Urinary bladder (tissue), 4 donors: ENCODE results near the gene LRP2BP. TPM values are rescaled to one million over a fixed set of nuclear protein-coding genes. Genes with fewer than 3 reads are reported as not detected.
"Not testable (repeated sequence)": the region's sequence is repeated elsewhere in the genome, so short reads cannot be mapped to it uniquely, and the experiment has no call there.

Experiments used
- DNase-seq: peaks from one replicate; pipeline ENCODE4 v3.0.0-alpha.2; 2015; ENCODE audit errors: extremely low spot score
- H3K27ac ChIP-seq: one replicate; pipeline ENCODE4 v1.5.1; 2013; ENCODE audit warnings: low read depth, mild to moderate bottlenecking, moderate library complexity
- H3K36me3 ChIP-seq: one replicate; pipeline ENCODE4 v1.6.1; 2013; ENCODE audit warnings: mild to moderate bottlenecking, moderate library complexity; ENCODE audit not compliant: insufficient read depth
- H3K4me1 ChIP-seq: one replicate; pipeline ENCODE4 v1.6.1; 2013; ENCODE audit warnings: mild to moderate bottlenecking, moderate library complexity; ENCODE audit not compliant: insufficient read depth
- H3K4me3 ChIP-seq: one replicate; pipeline ENCODE4 v1.5.1; 2013; ENCODE audit warnings: low read depth, low read length
- WGBS: extraction: QIAGEN DNeasy Blood & Tissue Kit; methylation state at CpG from one replicate; pipeline ENCODE4 v1.1.7; 2013; 5-methylcytosine and 5-hydroxymethylcytosine counted together
- polyA plus RNA-seq: library from polyadenylated mRNA; stranded (reverse); fragments of 200-250 nt; gene quantifications from one replicate; pipeline ENCODE4 v1.2.3, GENCODE V29; 2013
- total RNA-seq: library from RNA; depleted of rRNA; stranded (reverse); fragments of >200 nt; gene quantifications from one replicate; pipeline ENCODE4 v1.2.3, GENCODE V29; 2014
- donor health status: healthy with polysubstance abuse.
- donor health status: healthy.

Gene LRP2BP
- total and polyA plus RNA-seq, 2 donors: 0.41 to 5.4 TPM

DNA sequence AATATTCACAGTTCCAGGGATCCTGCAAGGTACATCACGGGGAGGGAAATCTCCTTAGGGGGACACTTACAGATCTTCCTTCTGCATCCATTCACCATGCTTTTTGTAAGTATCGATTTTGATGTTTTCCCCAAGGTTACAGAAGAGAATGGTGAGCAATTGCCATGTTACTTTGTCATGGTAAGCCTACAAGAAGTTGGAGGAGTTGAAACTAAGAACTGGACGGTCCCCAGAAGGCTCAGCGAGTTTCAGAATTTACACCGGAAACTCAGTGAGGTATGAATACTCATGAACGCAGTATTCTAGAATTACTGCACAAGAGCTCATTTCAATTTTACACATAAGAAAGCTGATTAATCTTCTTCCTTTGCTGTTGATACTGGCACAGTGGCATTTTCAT, 53.9 kb downstream of the LRP2BP start:
- Histone ChIP-seq H3K4me3 (no peak overlapping the region), H3K4me1 (no peaks in the 10 kb centered on the region), H3K27ac (no peak overlapping the region), H3K36me3 (no peaks in the 10 kb centered on the region)
- DNase-seq: no peak
- 95% methylated on average over 6 of the region's 6 CpGs for WGBS

GRCh38 chr4:185341377-185341776, 54.3 kb downstream of the LRP2BP start:
- Histone ChIP-seq H3K4me3 (no peak overlapping the region), H3K4me1 (no peaks in the 10 kb centered on the region), H3K36me3 (no peaks in the 10 kb centered on the region), H3K27ac (no peak overlapping the region)
- WGBS: 93% methylated on average over 2 of the region's 2 CpGs
- no peak for DNase-seq

DNA sequence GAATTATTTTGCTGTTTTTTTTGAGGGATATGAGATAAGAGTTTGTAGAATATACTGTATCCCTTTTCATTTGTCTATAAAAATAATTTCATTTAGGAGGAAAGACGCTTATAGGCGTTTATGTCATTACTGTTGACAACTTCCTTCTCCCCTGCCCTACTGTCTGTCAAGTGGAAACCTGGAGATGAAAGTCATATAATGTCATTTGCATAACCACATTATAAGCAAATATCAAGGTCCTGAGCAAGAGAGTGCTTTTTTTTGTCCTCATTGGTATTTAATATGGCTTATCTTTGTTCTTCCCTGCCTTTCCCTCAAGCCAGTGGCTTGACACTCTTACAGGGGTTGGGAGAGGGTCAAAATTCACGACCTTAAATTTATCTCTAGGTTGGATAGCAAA, 55.8 kb downstream of the LRP2BP start:
- DNase-seq: no peak
- H3K36me3 ChIP-seq: no peaks in the 10 kb centered on the region
- 88% methylated on average over 3 of the region's 3 CpGs for WGBS
- H3K27ac ChIP-seq: no peak overlapping the region
- H3K4me1 ChIP-seq: no peaks in the 10 kb centered on the region
- H3K4me3 ChIP-seq: no peak overlapping the region

DNA sequence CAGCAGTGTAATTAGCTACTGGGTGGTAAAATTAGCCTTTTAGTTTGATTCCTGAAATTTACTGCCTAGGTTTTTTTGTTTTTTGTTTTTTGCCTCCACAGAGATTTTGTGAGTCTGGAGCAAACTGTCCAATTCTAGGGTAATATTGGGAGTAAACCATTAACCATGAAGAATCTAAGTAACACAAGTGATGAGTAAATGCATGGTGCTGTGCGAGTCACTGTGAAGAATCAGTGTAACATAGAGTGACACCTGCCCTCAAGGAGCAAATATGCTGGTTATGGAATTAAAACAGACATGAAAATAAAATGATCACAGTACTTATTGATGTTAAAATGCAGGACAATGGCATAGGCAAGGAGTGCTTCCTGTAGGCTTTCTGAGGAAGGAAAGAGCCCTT, 60.1 kb downstream of the LRP2BP start:
- H3K27ac ChIP-seq: no peak overlapping the region
- H3K4me1 ChIP-seq: no peaks in the 10 kb centered on the region
- no peak overlapping the region for H3K4me3 ChIP-seq
- DNase-seq: no peak
- H3K36me3 ChIP-seq: no peaks in the 10 kb centered on the region
- 99% methylated on average over 1 of the region's 1 CpG for WGBS

- DNase-seq: no peak
- Histone ChIP-seq H3K4me3 (no peak overlapping the region), H3K27ac (no peak overlapping the region), H3K36me3 (no peaks in the 10 kb centered on the region), H3K4me1 (no peaks in the 10 kb centered on the region)
- WGBS: 77% methylated on average over 4 of the region's 4 CpGs
Observed at GRCh38 chr4:185334326-185334725, 61.4 kb downstream of the LRP2BP start.

DNA sequence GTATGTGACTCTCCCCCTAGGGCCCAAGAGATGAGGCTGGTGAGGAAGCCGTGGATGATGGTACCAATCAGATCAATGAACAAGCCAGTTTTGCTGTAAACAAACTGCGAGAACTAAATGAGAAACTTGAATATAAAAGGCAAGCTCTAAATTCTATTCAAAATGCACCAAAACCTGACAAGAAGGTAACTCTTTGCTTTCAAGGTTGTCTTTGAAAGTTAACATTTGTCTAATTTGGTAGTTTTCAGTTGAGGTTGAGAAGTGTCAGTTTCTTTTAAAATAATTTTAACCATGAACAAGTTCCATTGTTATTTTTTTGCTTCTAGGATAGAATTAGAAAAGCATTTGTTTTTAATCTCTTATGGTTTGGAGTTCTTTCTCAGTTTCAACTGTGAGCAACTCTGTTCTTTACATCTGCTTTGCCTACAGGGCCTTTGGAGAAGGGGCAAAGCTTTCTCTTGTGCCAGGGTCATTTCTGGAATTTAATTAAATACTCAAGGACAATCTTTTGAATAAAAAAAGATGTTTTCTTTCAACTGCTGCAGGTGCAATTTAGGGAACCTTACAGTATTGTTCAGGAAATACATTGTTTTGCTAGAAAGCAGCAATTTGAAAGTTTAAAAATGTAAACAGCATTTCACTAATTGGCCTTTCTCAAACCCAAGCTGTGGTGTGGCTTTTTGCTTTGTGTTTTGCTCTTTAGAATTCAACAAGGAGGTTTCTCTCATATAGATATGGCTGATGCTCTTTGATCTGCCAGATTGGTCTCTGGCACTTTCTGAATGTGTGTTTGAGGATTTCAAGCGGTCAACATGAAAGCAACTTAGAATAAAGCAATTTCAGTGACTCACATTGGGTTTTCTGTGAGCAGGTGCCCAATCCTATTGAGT, 62.9 kb downstream of the LRP2BP start:
- Histone ChIP-seq H3K4me1 (no peaks in the 10 kb centered on the region), H3K27ac (no peak overlapping the region), H3K4me3 (no peak overlapping the region), H3K36me3 (no peaks in the 10 kb centered on the region)
- WGBS: 94% methylated on average over 3 of the region's 3 CpGs
- DNase-seq: no peak

- not testable (repeated sequence) for H3K27ac ChIP-seq, DNase-seq, H3K4me3 ChIP-seq, H3K4me1 ChIP-seq, H3K36me3 ChIP-seq
- 98% methylated on average over 2 of the region's 2 CpGs for whole genome bisulfite sequencing
Observed at GRCh38 chr4:185329879-185330510, 65.7 kb downstream of the LRP2BP start.

DNA sequence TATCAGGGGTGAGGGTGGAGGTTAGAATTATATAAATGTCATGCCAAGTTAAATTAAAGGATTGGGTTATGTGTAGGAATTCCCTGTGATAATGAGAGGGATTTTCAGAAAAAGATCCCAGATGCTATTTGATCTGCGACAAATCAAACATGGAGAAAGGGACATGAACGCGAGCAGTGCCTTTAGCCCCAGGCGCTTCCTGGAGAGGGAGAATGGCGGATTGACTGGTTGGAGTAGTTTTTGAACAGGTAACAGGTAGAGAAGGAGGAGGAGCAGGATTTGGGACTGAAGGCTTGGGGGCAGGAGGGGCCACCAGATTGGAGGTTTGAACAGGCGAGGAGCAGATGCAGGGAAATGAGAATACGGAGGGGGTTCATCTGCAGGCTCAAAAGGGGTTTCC, 67.1 kb downstream of the LRP2BP start:
- no peaks in the 10 kb centered on the region for H3K4me1 ChIP-seq
- no peak for DNase-seq
- H3K4me3 ChIP-seq: no peak overlapping the region
- H3K27ac ChIP-seq: no peak overlapping the region
- no peaks in the 10 kb centered on the region for H3K36me3 ChIP-seq
- 98% methylated on average over 7 of the region's 7 CpGs for WGBS

DNA sequence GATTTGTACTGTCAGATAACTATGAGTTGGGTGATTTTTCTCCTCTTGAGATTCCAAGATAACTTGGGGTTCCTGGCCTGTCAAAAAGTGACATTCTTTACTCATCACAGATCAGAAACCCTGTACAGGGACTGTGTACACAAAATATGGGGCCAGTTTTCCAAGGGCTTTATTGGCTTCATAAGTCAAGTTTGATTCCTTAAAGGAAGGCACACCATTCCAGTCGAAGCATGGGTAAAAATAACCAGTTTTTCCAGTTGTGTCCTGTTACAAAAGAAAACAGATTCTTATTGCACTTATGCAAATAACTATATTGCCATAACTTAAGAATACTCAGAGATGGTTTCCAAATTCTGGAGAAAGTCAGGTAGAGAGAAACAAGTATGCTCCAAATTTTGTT, 70.0 kb downstream of the LRP2BP start:
- DNase-seq, H3K36me3 ChIP-seq, H3K27ac ChIP-seq, H3K4me1 ChIP-seq, H3K4me3 ChIP-seq: not testable (repeated sequence)
- WGBS: 49% methylated on average over 1 of the region's 1 CpG

DNA sequence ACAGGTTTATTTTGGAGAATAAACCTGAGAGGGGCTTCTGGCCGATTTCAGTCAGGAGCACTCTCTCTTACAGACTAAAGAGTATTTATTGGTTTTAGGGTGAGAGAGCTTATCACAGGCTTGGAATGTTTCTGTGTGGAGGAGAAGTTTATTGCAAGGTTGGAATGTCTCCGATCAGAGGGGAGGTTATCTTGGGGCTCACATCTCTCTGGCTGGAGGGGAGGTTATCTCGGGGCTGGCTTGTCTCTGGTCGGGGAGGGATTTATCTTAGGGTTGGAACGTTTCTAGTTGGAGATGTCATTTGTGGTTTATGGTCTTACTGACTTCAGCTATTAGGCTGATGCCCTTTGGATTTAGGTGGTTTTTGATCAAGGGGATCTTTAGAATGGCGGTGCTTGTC, 71.4 kb downstream of the LRP2BP start:
- DNase-seq, H3K27ac ChIP-seq: not testable (repeated sequence)

DNA sequence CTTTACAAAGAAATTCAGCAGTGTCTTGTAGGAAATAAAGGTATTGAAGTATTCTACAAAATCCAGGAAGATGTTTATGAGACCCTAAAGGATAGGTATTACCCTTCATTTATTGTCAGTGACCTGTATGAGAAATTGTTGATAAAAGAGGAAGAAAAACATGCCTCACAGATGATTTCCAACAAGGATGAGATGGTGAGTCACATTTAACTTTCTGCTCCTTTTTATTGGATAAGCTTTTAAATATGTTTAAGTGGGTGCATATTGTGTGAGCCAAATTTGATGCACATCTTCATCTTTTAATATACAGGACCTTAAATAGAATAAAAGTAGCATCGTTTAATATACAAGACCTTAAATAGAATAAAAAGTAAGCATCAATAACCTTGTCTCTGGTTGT, 72.1 kb downstream of the LRP2BP start:
- no peaks in the 10 kb centered on the region for H3K4me1 ChIP-seq
- WGBS: 97% methylated on average over 1 of the region's 1 CpG
- H3K27ac ChIP-seq: no peak overlapping the region
- no peak overlapping the region for H3K4me3 ChIP-seq
- DNase-seq: no peak
- no peaks in the 10 kb centered on the region for H3K36me3 ChIP-seq

More for the DNA sequence above, 71.4 kb downstream of the LRP2BP start:
- H3K36me3 ChIP-seq, H3K4me3 ChIP-seq, H3K4me1 ChIP-seq: not testable (repeated sequence)
- 65% methylated on average over 6 of the region's 6 CpGs for WGBS

- Histone ChIP-seq H3K4me3 (no peak overlapping the region), H3K27ac (no peak overlapping the region), H3K36me3 (no peaks in the 10 kb centered on the region), H3K4me1 (no peaks in the 10 kb centered on the region)
- WGBS: 86% methylated on average over 2 of the region's 2 CpGs
- DNase-seq: no peak
Observed at GRCh38 chr4:185322803-185323202, 72.9 kb downstream of the LRP2BP start.

DNA sequence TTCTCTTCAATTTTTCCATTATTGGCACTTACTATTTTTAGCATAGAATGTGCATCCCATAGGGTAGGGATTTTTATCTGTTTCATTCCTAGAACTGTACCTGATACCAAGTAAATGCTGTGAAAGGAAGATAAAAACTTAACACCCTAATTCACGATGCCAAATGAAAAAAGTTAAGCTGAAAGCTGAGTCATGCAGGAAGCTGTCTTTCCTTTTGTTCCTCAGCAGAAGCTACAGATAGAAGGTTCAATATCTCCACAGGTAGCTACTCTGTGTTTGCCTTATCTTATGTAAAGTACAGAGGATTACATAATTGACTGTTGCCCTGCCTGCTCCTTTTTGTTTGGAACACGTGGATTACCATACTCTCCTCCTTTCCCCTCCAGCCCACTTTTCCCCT, 77.0 kb downstream of the LRP2BP start:
- no peaks in the 10 kb centered on the region for H3K4me1 ChIP-seq
- WGBS: 46% methylated on average over 2 of the region's 2 CpGs
- no peak overlapping the region for H3K4me3 ChIP-seq

GRCh38 chr4:185317880-185318279, 77.8 kb downstream of the LRP2BP start:
- Histone ChIP-seq H3K4me3 (no peak overlapping the region), H3K4me1 (no peaks in the 10 kb centered on the region), H3K36me3 (no peaks in the 10 kb centered on the region), H3K27ac (no peak overlapping the region)
- 81% methylated on average over 1 of the region's 1 CpG for WGBS
- DNase-seq: no peak

More for the DNA sequence above, 77.0 kb downstream of the LRP2BP start:
- H3K27ac ChIP-seq: no peak overlapping the region
- H3K36me3 ChIP-seq: no peaks in the 10 kb centered on the region
- DNase-seq: no peak
